Gastrocnemius medialis (tissue), 4 donors: ENCODE data around the gene CSF3R. TPM values are rescaled to one million over a fixed set of nuclear protein-coding genes. Genes with fewer than 3 reads are reported as not detected.
A peak's percentile ranks its signal among the peaks of the same experiment; 100 is the strongest.

Experiments
- ATAC-seq, 2 donors: fragments of 150-250 bp; one replicate each; pipeline ENCODE4 v1.9.1; 2016
- DNase-seq, 2 donors: peaks; one replicate each; pipeline ENCODE4 v3.0.0-alpha.2; 2019
- H3K27ac ChIP-seq, 4 donors: fragments of 200-600 bp; sonication (generic); 1 replicate in 1 of 4; 2 replicates in 3 of 4; pipeline ENCODE4 v1.5.1; 2016 to 2018; ENCODE audit warnings: mild to moderate bottlenecking in 2 of 4, moderate library complexity in 1 of 4
- H3K27me3 ChIP-seq, 3 donors: fragments of 200-600 bp; sonication (generic) in 2 of 3; 1 replicate in 1 of 3; 2 replicates in 2 of 3; pipeline versions ENCODE4 v1.5.1 to v1.6.0; 2016 to 2019; ENCODE audit warnings: mild to moderate bottlenecking in 1 of 3, moderate library complexity in 1 of 3
- H3K36me3 ChIP-seq, 2 donors: fragments of 200-600 bp; sonication (generic) in 1 of 2; one replicate each; pipeline ENCODE4 v1.5.1; 2017 to 2018
- H3K4me1 ChIP-seq, 2 donors: fragments of 200-600 bp; sonication (generic) in 1 of 2; one replicate each; pipeline ENCODE4 v1.5.1; 2016 to 2017; ENCODE audit warnings: mild to moderate bottlenecking in 2 of 2
- H3K4me3 ChIP-seq, 4 donors: fragments of 200-600 bp; sonication (generic) in 3 of 4; 1 replicate in 1 of 4; 2 replicates in 3 of 4; pipeline ENCODE4 v1.5.1; 2016 to 2019; ENCODE audit warnings: mild to moderate bottlenecking in 2 of 4
- H3K9me3 ChIP-seq, 3 donors: fragments of 200-600 bp; sonication (generic) in 2 of 3; 1 replicate in 1 of 3; 2 replicates in 2 of 3; pipeline ENCODE4 v1.5.1; 2016 to 2019
- CTCF ChIP-seq, 5 experiments: fragments of 450-650 bp in 3 of 5; fragments of 200-600 bp in 2 of 5; sonication (generic) in 2 of 5; IDR thresholded peaks in 4 of 5; conservative IDR thresholded peaks in 1 of 5; 1 replicate in 4 of 5; 2 replicates in 1 of 5; pipeline ENCODE4 v1.5.1; 2016 to 2019; ENCODE audit warnings: antibody characterized with exemption in 5 of 5, mild to moderate bottlenecking in 3 of 5, moderate library complexity in 3 of 5
- POLR2A ChIP-seq, 2 donors: fragments of 450-650 bp; IDR thresholded peaks; one replicate each; pipeline ENCODE4 v1.6.1; 2017; ENCODE audit warnings: antibody characterized with exemption in 2 of 2, mild to moderate bottlenecking in 2 of 2, moderate library complexity in 2 of 2
- in situ Hi-C, 4 donors: fragments of 200-750 bp; cut with MboI; loops; one replicate each; pipeline versions ENCODE4 v1.15.0 to v1.8.0; 2017; ENCODE audit warnings: low sequenced_read_pairs in 4 of 4
- intact Hi-C: fragments of 100-400 bp; cut with DNase I; formaldehyde crosslinking; loops from one replicate; pipeline ENCODE4 v1.15.1; 2023; ENCODE audit warnings: low total_unique reads
- total RNA-seq, 4 donors: library from RNA; depleted of rRNA; stranded (reverse); fragments of >200 nt; gene quantifications; one replicate each; pipeline versions ENCODE4 v1.1.0 to v1.2.3, GENCODE V29; 2016

Gene CSF3R
- total RNA-seq, 4 donors from 2014 or later: 0.29 to 6.4 (median 3.9) TPM

DNA sequence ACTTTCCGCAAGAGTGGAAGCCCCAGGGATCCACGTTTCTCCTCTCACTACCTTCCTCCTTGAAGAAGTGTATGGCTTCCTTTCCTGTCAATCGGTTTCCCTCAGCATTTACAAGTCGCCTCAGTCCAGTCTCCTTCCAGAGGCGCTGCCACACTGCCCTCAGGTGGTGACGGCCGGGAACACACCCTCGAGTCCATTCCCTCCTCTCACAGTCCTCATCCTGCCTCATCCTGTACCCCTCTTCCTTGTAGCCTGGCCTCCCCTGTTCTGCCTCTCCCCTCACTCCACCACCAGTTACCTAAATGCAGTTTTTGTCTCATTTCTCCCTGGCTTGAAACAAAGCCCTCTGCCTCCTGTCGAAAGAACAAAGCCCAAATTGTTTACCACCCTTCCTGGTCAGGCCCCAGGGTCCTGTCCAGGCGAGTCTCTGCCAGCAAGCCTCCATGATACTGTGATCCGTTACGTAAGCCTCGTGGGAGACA is 61.8 kb downstream of the CSF3R start:
- in situ Hi-C loops: loop anchor here in 3 of 4 donors (5.0 to 25.0 kb wide), 4 partner anchors 86 to 319 kb away; partner anchors contain the start of genes EVA1B (in 1 of the 3) and SH3D21 (in 1 of the 3)
- ATAC-seq (peak; percentile 85 to 89), DNase-seq (peak; percentile 69 to 86)
- peaks cover 0 to 6% of the 10 kb centered on the region in 2 donors for H3K36me3 ChIP-seq
- no peaks in the 10 kb centered on the region for H3K9me3 ChIP-seq
- intact Hi-C loops: loop anchor here (1.0 to 2.0 kb wide), 3 partner anchors 52 to 322 kb away; no protein-coding TSS in a partner anchor
- peak overlapping the region; percentile 7 to 85 (median 35) for H3K27ac ChIP-seq
- H3K27me3 ChIP-seq: no peaks in the 10 kb centered on the region
- peaks cover 21 to 24% of the 10 kb centered on the region in 2 donors for H3K4me1 ChIP-seq
- no peak overlapping the region for H3K4me3 ChIP-seq
- TF ChIP-seq CTCF (IDR thresholded peaks at IDR 0.05 in 4 of 5, conservative IDR thresholded peaks at IDR 0.05 in 1 of 5): peak; percentile 89 to 95 (median 93)
- no peak for TF ChIP-seq POLR2A (IDR thresholded peaks at IDR 0.05)

DNA sequence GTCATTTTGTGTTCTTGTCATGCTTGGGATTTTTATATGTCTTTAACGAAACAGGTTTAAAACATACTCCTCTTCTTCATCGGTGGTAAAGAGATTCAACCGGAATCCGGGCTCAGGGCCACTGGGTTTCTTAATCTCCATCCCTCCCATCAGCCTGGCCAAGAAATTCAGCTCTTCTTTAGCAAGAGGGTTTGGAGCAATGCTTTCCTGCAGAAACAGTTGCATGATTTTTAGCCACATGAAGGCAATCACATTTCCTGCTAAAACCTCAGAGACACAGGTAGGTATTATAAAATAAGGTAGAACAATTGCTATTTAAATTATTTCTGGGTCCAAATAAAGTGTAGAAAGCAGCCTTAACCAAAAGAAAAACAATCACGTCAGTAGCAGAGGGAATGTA is 62.3 kb downstream of the CSF3R start:
- ATAC-seq: peak; percentile 43 to 69
- in situ Hi-C loops: loop anchor here in 3 of 4 donors (5.0 to 25.0 kb wide), 4 partner anchors 86 to 318 kb away; partner anchors contain the start of genes EVA1B (in 1 of the 3) and SH3D21 (in 1 of the 3)
- intact Hi-C loops: loop anchor here (1.0 to 2.0 kb wide), 2 partner anchors 52 to 77 kb away; no protein-coding TSS in a partner anchor

DNA sequence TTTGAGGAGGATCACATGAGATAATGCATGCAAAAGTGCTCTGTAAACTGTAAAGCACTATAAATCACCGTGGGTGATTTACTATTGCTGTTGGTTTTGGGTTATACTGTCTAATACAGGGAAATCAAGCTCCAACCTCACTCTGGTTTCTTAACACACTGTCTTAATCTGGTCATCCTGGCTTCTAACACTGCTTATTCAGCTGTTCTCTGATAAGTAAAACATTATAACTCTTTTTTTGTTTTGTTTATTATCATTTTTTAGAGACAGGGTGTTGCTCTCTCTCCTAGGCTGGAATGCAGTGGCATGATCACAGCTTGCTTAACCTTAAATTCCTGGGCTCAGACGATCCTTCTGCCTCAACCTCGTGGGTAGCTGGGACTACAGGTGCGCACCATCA is 63.1 kb downstream of the CSF3R start:
- in situ Hi-C loops (loop anchor here (5.0 to 25.0 kb wide), 6 partner anchors 65 to 325 kb away; partner anchors contain the start of genes EVA1B (in 1 of the 4) and SH3D21 (in 1 of the 4)), intact Hi-C loops (no loop called here)
- peak; percentile 37 to 42 for ATAC-seq
- Histone ChIP-seq H3K27me3 (no peaks in the 10 kb centered on the region), H3K4me3 (no peak overlapping the region), H3K4me1 (peaks cover 21 to 24% of the 10 kb centered on the region in 2 donors), H3K27ac (peak overlapping the region; percentile 56 to 85 (median 74)), H3K9me3 (no peaks in the 10 kb centered on the region), H3K36me3 (peaks cover 0 to 6% of the 10 kb centered on the region in 2 donors)
- TF ChIP-seq CTCF (IDR thresholded peaks at IDR 0.05 in 4 of 5, conservative IDR thresholded peaks at IDR 0.05 in 1 of 5): no peak
- no peak for TF ChIP-seq POLR2A (IDR thresholded peaks at IDR 0.05)
- DNase-seq: no peak

More for the DNA sequence above, 62.3 kb downstream of the CSF3R start:
- Histone ChIP-seq H3K36me3 (peaks cover 0 to 6% of the 10 kb centered on the region in 2 donors), H3K27me3 (no peaks in the 10 kb centered on the region), H3K27ac (peak overlapping the region; percentile 7 to 85 (median 35)), H3K4me3 (no peak overlapping the region), H3K4me1 (peaks cover 21 to 24% of the 10 kb centered on the region in 2 donors), H3K9me3 (no peaks in the 10 kb centered on the region)
- no peak for TF ChIP-seq POLR2A (IDR thresholded peaks at IDR 0.05)
- TF ChIP-seq CTCF (IDR thresholded peaks at IDR 0.05 in 4 of 5, conservative IDR thresholded peaks at IDR 0.05 in 1 of 5): no peak
- peak; percentile 25 to 61 for DNase-seq

- Histone ChIP-seq H3K4me1 (peaks cover 21 to 24% of the 10 kb centered on the region in 2 donors), H3K36me3 (peaks cover 0 to 6% of the 10 kb centered on the region in 2 donors), H3K4me3 (no peak overlapping the region), H3K9me3 (no peaks in the 10 kb centered on the region), H3K27ac (peak overlapping the region; percentile 56 to 85 (median 74)), H3K27me3 (no peaks in the 10 kb centered on the region)
- no peak for TF ChIP-seq CTCF (IDR thresholded peaks at IDR 0.05 in 4 of 5, conservative IDR thresholded peaks at IDR 0.05 in 1 of 5)
- TF ChIP-seq POLR2A (IDR thresholded peaks at IDR 0.05): no peak
- ATAC-seq: peak; percentile 74 to 77
- DNase-seq: peak; percentile 15 to 45
- intact Hi-C loops (no loop called here), in situ Hi-C loops (loop anchor here (5.0 to 25.0 kb wide), 6 partner anchors 64 to 324 kb away; partner anchors contain the start of genes EVA1B (in 1 of the 4) and SH3D21 (in 1 of the 4))
Observed at GRCh38 chr1:36419140-36419539, 63.6 kb downstream of the CSF3R start.
